ENCODE data around the gene UQCC2.

The UQCC2 gene

DNA sequence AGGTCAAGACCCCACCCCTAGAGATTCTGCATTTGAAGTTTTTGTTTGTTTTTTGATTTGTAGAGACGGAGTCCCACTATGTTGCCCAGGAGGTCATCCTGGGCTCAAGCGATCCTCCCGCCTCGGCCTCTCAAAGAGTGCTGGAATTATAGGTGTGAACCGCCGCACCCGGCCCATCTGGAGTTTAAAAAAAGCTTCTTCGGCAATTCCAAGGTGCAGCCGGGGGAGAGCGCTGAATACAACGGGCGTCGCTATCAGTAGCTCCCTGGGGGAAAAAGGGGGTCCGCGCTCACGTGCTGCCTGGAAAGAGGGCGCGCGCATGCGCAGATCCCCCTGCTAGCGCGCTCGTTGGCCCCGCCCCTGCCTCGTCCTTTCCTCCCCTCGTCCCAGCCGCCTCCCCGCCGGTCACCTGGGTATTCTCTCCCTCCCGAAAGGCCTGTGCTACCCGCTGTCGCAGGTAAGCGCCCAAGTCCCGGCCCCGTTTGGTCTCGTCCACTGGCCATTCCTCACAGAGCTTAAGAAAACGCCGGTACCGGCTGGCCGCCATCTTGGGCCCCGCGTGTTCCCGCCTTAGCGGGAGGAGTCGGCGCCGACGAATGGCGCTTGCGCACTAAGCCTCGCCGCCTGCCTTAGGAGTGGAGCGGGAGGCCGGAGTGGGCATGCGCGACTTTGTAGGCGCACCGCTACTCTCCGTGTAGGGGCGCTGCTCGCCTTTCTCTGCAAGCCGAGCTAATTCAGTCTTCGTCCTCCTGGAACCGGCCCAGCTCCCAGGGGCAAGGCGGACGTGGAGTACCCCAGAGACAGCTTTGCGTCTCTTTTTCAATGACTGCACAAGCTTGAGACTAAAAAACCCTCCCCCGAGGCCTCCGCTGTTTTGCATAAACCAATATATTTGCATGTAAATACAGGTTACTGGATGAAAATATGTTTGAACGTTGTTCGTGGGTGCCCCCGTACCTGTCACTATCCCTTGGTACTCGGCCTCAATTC, at the start of gene UQCC2:
Gene UQCC2 (minus strand): TSS at position 561 of the 990 bp plus-strand sequence. CDS start 14 bp downstream, at position 547.
- peak within 1 kb of the TSS; percentile 76 for H3K4me3 ChIP-seq (ENCODE audit: low read depth, low read length)
- TF ChIP-seq CTCF (IDR thresholded peaks at IDR 0.05; ENCODE audit: insufficient read depth, low read depth, low read length, missing control alignments), result peak; percentile 50
- DNase-seq (ENCODE audit: low read depth), result peak; percentile 98

DNA sequence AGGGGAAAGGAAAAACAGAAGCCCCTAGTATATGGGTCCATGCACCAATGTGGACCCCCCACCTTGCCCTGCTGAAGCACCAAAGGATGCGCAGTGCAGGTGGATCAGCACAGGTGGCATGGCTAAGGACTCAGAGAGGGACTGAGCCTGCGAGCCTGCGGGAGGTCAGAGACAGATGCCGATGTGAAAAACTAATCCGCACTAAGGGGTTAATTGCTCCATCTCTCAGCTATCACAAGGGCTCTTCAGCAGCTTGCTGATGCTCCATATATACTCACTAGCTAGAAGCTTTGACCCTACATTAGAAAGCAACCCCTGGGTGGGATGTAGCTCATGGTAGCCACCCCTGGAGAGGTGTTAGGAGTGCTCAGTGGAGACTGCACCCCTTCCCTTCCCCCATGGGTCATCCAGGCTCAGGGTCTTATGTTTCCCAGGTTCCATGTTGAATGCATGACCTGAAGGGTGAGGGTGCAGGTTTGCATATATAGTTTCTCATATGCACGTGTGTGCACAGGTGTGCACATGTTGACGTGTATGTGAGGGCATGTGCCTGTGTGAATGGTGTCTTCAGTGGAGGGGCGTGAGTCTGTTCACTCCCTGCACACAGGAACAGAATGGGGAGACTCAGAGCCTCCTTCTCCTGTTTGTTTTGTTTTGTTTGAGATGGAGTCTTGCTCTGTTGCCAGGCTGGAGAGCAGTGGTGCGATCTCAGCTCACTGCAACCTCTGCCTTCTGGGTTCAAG, 48.6 kb upstream of the UQCC2 start:
- no peak overlapping the region for H3K4me3 ChIP-seq (ENCODE audit: low read depth, low read length)
- no peak for DNase-seq (ENCODE audit: low read depth)
- TF ChIP-seq CTCF (IDR thresholded peaks at IDR 0.05; ENCODE audit: insufficient read depth, low read depth, low read length, missing control alignments), result no peak

DNA sequence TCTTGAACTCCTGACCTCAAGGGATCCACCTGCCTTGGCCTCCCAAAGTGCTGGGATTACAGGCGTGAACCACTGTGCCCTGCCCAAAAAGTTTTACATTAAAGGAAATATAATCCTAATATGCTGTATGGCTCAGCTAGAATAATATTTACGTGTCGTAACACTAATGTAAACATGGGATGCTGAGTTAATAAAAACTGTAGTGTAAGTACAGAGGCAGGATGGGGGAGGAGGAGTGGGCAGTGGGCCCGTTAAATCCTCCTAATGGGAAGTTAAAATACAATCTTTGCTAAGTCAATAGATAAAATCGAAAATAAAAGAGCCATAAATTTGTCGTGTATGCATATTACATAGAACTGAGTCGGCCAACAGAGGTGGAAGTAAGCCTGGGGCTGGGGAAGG, 47.3 kb upstream of the UQCC2 start:
- DNase-seq (ENCODE audit: low read depth), result no peak
- H3K4me3 ChIP-seq (ENCODE audit: low read depth, low read length), result no peak overlapping the region
- no peak for TF ChIP-seq CTCF (IDR thresholded peaks at IDR 0.05; ENCODE audit: insufficient read depth, low read depth, low read length, missing control alignments)

GRCh38 chr6:33757906-33758305, 46.4 kb upstream of the UQCC2 start:
- H3K4me3 ChIP-seq (ENCODE audit: low read depth, low read length), result no peak overlapping the region
- DNase-seq (ENCODE audit: low read depth), result no peak
- TF ChIP-seq CTCF (IDR thresholded peaks at IDR 0.05; ENCODE audit: insufficient read depth, low read depth, low read length, missing control alignments), result no peak

DNA sequence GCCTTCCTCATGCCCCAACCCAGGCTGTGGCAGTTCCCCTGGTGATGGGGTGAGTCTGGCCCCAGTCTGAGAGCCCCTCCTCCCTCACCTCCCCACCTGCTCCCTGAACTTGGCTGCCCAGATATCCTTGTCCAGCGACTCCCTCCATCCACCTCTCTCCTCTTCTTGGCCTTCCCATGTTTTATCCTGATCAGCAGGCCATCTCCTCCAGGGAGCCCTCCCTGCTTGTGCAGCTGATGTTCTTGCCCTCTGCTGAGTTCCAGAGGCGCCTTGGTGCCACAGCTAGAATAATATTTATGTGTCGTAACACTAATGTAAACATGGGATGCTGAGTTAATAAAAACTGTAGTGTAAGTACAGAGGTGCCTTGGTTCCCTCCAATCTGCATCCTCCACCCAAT, 45.6 kb upstream of the UQCC2 start:
- H3K4me3 ChIP-seq (ENCODE audit: low read depth, low read length), result no peak overlapping the region
- TF ChIP-seq CTCF (IDR thresholded peaks at IDR 0.05; ENCODE audit: insufficient read depth, low read depth, low read length, missing control alignments), result no peak
- no peak for DNase-seq (ENCODE audit: low read depth)

- TF ChIP-seq CTCF (IDR thresholded peaks at IDR 0.05; ENCODE audit: insufficient read depth, low read depth, low read length, missing control alignments), result no peak
- no peak overlapping the region for H3K4me3 ChIP-seq (ENCODE audit: low read depth, low read length)
- DNase-seq (ENCODE audit: low read depth), result no peak
Measured at GRCh38 chr6:33756211-33756954, 44.9 kb upstream of the UQCC2 start.

Measured in GM12865 (cell line).